K562 (cell line): Measurements from ENCODE around the gene ADIPOQ. TPM values are rescaled to one million over a fixed set of nuclear protein-coding genes. Genes with fewer than 3 reads are reported as not detected.

Experiments used
- ATAC-seq: fragments of 200-7000 bp; cut with Tn5 transposase; 3 replicates; pipeline ENCODE4 v1.9.1; 2020; ENCODE audit warnings: moderate library complexity
- Bru-seq: library from RNA; stranded (reverse); fragments of 400-500 nt; gene quantifications from one replicate; lab custom pipeline; 2021; lab: Mats Ljungman, UMichigan
- BruChase-seq, 2 experiments: library from RNA; stranded (reverse); fragments of 400-500 nt; gene quantifications; one replicate each; lab custom pipeline; 2021; lab: Mats Ljungman, UMichigan
- BruUV-seq: library from RNA; stranded (reverse); fragments of 400-500 nt; replicated peaks from 2 replicates; lab custom pipeline; 2021; lab: Mats Ljungman, UMichigan
- CTCF ChIA-PET: fragments of 300-600 bp; formaldehyde crosslinking; extraction: SDS; loops from one replicate; lab custom pipeline; 2021; ENCODE audit warnings: low intra/inter-chr PET ratio; lab: Yijun Ruan, JAX
- POLR2A ChIA-PET: fragments of 300-600, 350-650 bp; sonication (Branson Sonifier 250); formaldehyde crosslinking; extraction: SDS; loops from one replicate; lab custom pipeline; 2021; ENCODE audit warnings: antibody characterized with exemption, inconsistent platforms; lab: Yijun Ruan, JAX
- DNase-seq, 4 experiments: peaks; one replicate each; pipeline versions ENCODE4 v3.0.0 to v3.0.0-alpha.2; 2011 to 2018; ENCODE audit warnings: low spot score in 3 of 4, mixed read lengths in 3 of 4; ENCODE audit errors: extremely low read depth in 1 of 4
- FAIRE-seq: peaks from 2 replicates; lab custom pipeline; 2011; peaks lifted over from hg19 to GRCh38; lab: Jason Lieb, UNC
- H2AFZ ChIP-seq: 2 replicates; pipeline ENCODE4 v1.6.0; 2011; ENCODE audit warnings: low read depth, low read length, control low read depth, inconsistent platforms
- H3K27ac ChIP-seq: fragments of 200-600 bp; 3 replicates; pipeline ENCODE4 v1.8.0; 2011; ENCODE audit warnings: low read depth, mild to moderate bottlenecking, control low read depth, inconsistent platforms, low read length, moderate library complexity, mixed read lengths; ENCODE audit errors: extremely low read depth
- H3K27me3 ChIP-seq, 2 experiments: fragments of 300-600 bp in 1 of 2; 2 replicates in 1 of 2; 3 replicates in 1 of 2; pipeline versions ENCODE4 v1.6.0 to v1.8.0; 2011; ENCODE audit warnings: inconsistent platforms in 2 of 2, low read length in 2 of 2, mild to moderate bottlenecking in 1 of 2, mixed read lengths in 1 of 2, moderate library complexity in 1 of 2; ENCODE audit not compliant: control insufficient read depth in 2 of 2, insufficient read depth in 2 of 2
- H3K36me3 ChIP-seq: fragments of 300-600 bp; 3 replicates; pipeline ENCODE4 v1.8.0; 2011; ENCODE audit warnings: mild to moderate bottlenecking, low read length, inconsistent platforms; ENCODE audit not compliant: control insufficient read depth, insufficient read depth
- H3K4me1 ChIP-seq, 2 experiments: fragments of 200-600 bp in 1 of 2; replicated peaks in 1 of 2; 2 replicates in 1 of 2; 3 replicates in 1 of 2; pipeline versions ENCODE4 v1.5.1 to v1.8.0; 2011; ENCODE audit warnings: inconsistent platforms in 2 of 2, low read length in 2 of 2, mild to moderate bottlenecking in 1 of 2, mixed read lengths in 1 of 2, moderate library complexity in 1 of 2; ENCODE audit not compliant: control insufficient read depth in 2 of 2, insufficient read depth in 2 of 2
- H3K4me2 ChIP-seq: 2 replicates; pipeline ENCODE4 v1.6.1; 2011; ENCODE audit warnings: low read length, control low read depth, inconsistent platforms, mixed read lengths; ENCODE audit not compliant: insufficient read depth
- H3K4me3 ChIP-seq: fragments of 200-600 bp; sonication (generic), shearing (Covaris generic); 2 replicates; pipeline ENCODE4 v1.5.1; 2016; ENCODE audit warnings: control low read depth, inconsistent platforms
- H3K79me2 ChIP-seq: fragments of 200-600 bp; 3 replicates; pipeline ENCODE4 v1.8.0; 2011; ENCODE audit warnings: low read length, inconsistent platforms; ENCODE audit not compliant: control insufficient read depth, insufficient read depth
- H3K9ac ChIP-seq, 2 experiments: 2 replicates each; pipeline versions ENCODE4 v1.6.0 to v1.6.1; 2011; ENCODE audit warnings: low read depth in 2 of 2, low read length in 2 of 2, control low read depth in 1 of 2, inconsistent platforms in 1 of 2, mild to moderate bottlenecking in 1 of 2, mixed read lengths in 1 of 2; ENCODE audit not compliant: insufficient read depth in 1 of 2
- H3K9me1 ChIP-seq: one replicate; pipeline ENCODE4 v1.6.0; 2011; ENCODE audit warnings: inconsistent platforms, mild to moderate bottlenecking, low read length, moderate library complexity; ENCODE audit not compliant: control insufficient read depth, insufficient read depth
- H3K9me3 ChIP-seq: replicated peaks from 2 replicates; pipeline ENCODE4 v1.5.1; 2011; ENCODE audit warnings: low read depth, low read length, inconsistent platforms; ENCODE audit not compliant: control insufficient read depth, insufficient read depth
- H4K20me1 ChIP-seq: replicated peaks from 2 replicates; pipeline ENCODE4 v1.6.1; 2011; ENCODE audit warnings: low read length, inconsistent platforms, mixed read lengths; ENCODE audit not compliant: control insufficient read depth, insufficient read depth
- BHLHE40 ChIP-seq: IDR thresholded peaks from 2 replicates; pipeline ENCODE4 v1.6.1; 2011; ENCODE audit warnings: low read length, improper control_type of control experiment
- BRF2 ChIP-seq: IDR thresholded peaks from 3 replicates; pipeline ENCODE4 v1.6.1; 2011; ENCODE audit warnings: borderline replicate concordance, mild to moderate bottlenecking; ENCODE audit not compliant: insufficient read length, insufficient read depth
- HMG20A ChIP-seq: fragments of 450-650 bp; formaldehyde crosslinking; conservative IDR thresholded peaks from 2 replicates; pipeline ENCODE4 v1.4.0; 2020; ENCODE audit warnings: mild to moderate bottlenecking, mixed read lengths
- HOXB6 ChIP-seq: fragments of 250-450 bp; sonication (Bioruptor Pico); IDR thresholded peaks from 2 replicates; pipeline ENCODE4 v1.5.1; 2022; ENCODE audit warnings: mild to moderate bottlenecking, borderline replicate concordance
- MAFG ChIP-seq: fragments of 450-650 bp; conservative IDR thresholded peaks from 2 replicates; pipeline ENCODE4 v1.6.1; 2016; ENCODE audit warnings: missing genetic modification characterization, missing compliant biosample characterization
- RBM25 ChIP-seq: fragments of 200-400 bp; formaldehyde crosslinking; IDR thresholded peaks from 2 replicates; pipeline ENCODE4 v1.6.1; 2018; ENCODE audit warnings: low read length, low read depth, moderate library complexity; ENCODE audit not compliant: severe bottlenecking
- RFX7 ChIP-seq: fragments of 250-450 bp; sonication (Bioruptor Pico); IDR thresholded peaks from 2 replicates; pipeline ENCODE4 v1.5.1; 2021; ENCODE audit warnings: mild to moderate bottlenecking
- RNF219 ChIP-seq: fragments of 250-450 bp; sonication (Bioruptor Pico); IDR thresholded peaks from 2 replicates; pipeline ENCODE4 v1.5.0; 2022; ENCODE audit warnings: mild to moderate bottlenecking
- SNRNP70 ChIP-seq: fragments of 200-400 bp; formaldehyde crosslinking; optimal IDR thresholded peaks from 2 replicates; pipeline ENCODE3; 2017; ENCODE audit warnings: low read depth, low read length
- TAF7 ChIP-seq: fragments of 450-650 bp; IDR thresholded peaks from 2 replicates; pipeline ENCODE4 v1.6.1; 2016; ENCODE audit warnings: missing genetic modification characterization, missing compliant biosample characterization
- ZNF121 ChIP-seq: sonication (generic); formaldehyde crosslinking; conservative IDR thresholded peaks from 2 replicates; pipeline ENCODE4 v1.8.0; 2022; ENCODE audit warnings: missing genetic modification reagents
- ZNF165 ChIP-seq: fragments of 250-450 bp; sonication (Bioruptor Pico); IDR thresholded peaks from 2 replicates; pipeline ENCODE4 v1.4.0; 2020; ENCODE audit warnings: borderline replicate concordance
- ZNF274 ChIP-seq: IDR thresholded peaks from 2 replicates; pipeline ENCODE4 v1.6.1; 2011; ENCODE audit warnings: low read depth, mild to moderate bottlenecking, low read length, moderate library complexity, borderline replicate concordance
- ZNF282 ChIP-seq: sonication (generic); formaldehyde crosslinking; IDR thresholded peaks from 2 replicates; pipeline ENCODE4 v1.8.1; 2023; ENCODE audit warnings: missing genetic modification reagents
- ZNF778 ChIP-seq: fragments of 450-650 bp; formaldehyde crosslinking; IDR thresholded peaks from 2 replicates; pipeline ENCODE4 v1.4.0; 2020; ENCODE audit warnings: mild to moderate bottlenecking, moderate library complexity
- WGBS: fragments of 100-300 bp; shearing (Covaris generic); methylation state at CpG from one replicate; pipeline ENCODE4 v1.1.6; 2016; ENCODE audit warnings: low coverage, mixed read lengths; ENCODE audit not compliant: insufficient coverage; ENCODE audit errors: missing lambda C conversion rate; 5-methylcytosine and 5-hydroxymethylcytosine counted together
- in situ Hi-C: fragments of 300-500 bp; cut with MboI; formaldehyde crosslinking; loops from 4 replicates; pipeline ENCODE4 v1.15.0; 2018; ENCODE audit warnings: inconsistent platforms, mixed read lengths
- intact Hi-C: fragments of 100-400 bp; cut with micrococcal nuclease; formaldehyde crosslinking; loops from 2 replicates; pipeline ENCODE4 v1.14.2; 2022
- long read RNA-seq, 3 experiments: library from polyadenylated mRNA in 2 of 3; library from RNA in 1 of 3; unstranded in 2 of 3; stranded (forward) in 1 of 3; transcript quantifications; one replicate each; pipeline ENCODE4 v2.0.0, GENCODE V29; 2019 to 2022
- polyA minus RNA-seq, 3 experiments: library from RNA; depleted of rRNA, polyadenylated mRNA; stranded (reverse); fragments of >200 nt; gene quantifications; 2 replicates each; pipeline ENCODE4 v1.2.3, GENCODE V29; 2011
- polyA plus RNA-seq, 8 experiments: library from polyadenylated mRNA; depleted of rRNA in 4 of 8; stranded (reverse) in 5 of 8; unstranded in 3 of 8; fragments of >200 nt; fragmentation: Nextera tagmentation in 2 of 8; fragmentation: Illumina TruSeq in 1 of 8; extraction: Ambion mirVana in 2 of 8; extraction: Trizol in 1 of 8; gene quantifications; 2 replicates each; pipeline versions ENCODE4 v1.2.1 to v1.2.3, GENCODE V29; 2011 to 2014; ENCODE audit warnings: inconsistent platforms in 1 of 8, missing spikeins in 1 of 8
- total RNA-seq, 7 experiments: library from RNA; depleted of rRNA in 6 of 7; stranded (reverse); fragments of >200 nt in 6 of 7; fragmentation: Illumina TruSeq in 2 of 7; extraction: Trizol in 2 of 7; gene quantifications; 2 replicates each; pipeline versions ENCODE4 v1.2.1 to v1.2.3, GENCODE V29; 2011 to 2021; ENCODE audit warnings: low replicate concordance in 1 of 7

ADIPOQ gene
- not detected in 2 replicates for total RNA-seq (2011; cell fraction: chromatin; rRNA removed; ENCODE audit: low replicate concordance)
- 0.13 TPM in 1 of 2 replicates, not detected in the other for total RNA-seq (2011; cell fraction: nucleolus; rRNA removed)
- not detected in 2 replicates for total RNA-seq (2011; cell fraction: nucleoplasm; rRNA removed)
- total RNA-seq (2014; rRNA removed) (not detected in 2 replicates), total RNA-seq (2014; rRNA removed; fragmentation: Illumina TruSeq; extraction: Trizol) (not detected in 2 replicates), total RNA-seq (2015; rRNA removed; fragmentation: Illumina TruSeq; extraction: Trizol) (not detected in 2 replicates), total RNA-seq (2021) (0.04 TPM in 1 of 2 replicates, not detected in the other), polyA plus RNA-seq (2011; rRNA removed) (0.01 and 0.03 TPM in 2 replicates), polyA plus RNA-seq (2014; fragmentation: Illumina TruSeq; extraction: Trizol) (0.04 TPM in 2 replicates), polyA plus RNA-seq (2014; fragmentation: Nextera tagmentation; extraction: Ambion mirVana) (under 1 TPM; 0.01 to 0.03 TPM), polyA plus RNA-seq (2014; rRNA removed) (0.03 TPM in 1 of 2 replicates, not detected in the other), polyA minus RNA-seq (2011; rRNA and poly(A)+ RNA removed) (not detected in 2 replicates), Bru-seq, nascent RNA (percentile 10 among the genes with signal in this experiment), BruChase-seq, experiment 1, labeled RNA remaining after a 2-hour chase (percentile 6 among the genes with signal in this experiment), BruChase-seq, experiment 2, labeled RNA remaining after a 6-hour chase (not detected)
- polyA plus RNA-seq (2011; cell fraction: cytosol; rRNA removed) = 0.01 TPM in 1 of 2 replicates, not detected in the other
- polyA plus RNA-seq (2011; cell fraction: nucleus; rRNA removed) = not detected in 2 replicates
- polyA plus RNA-seq (2012) = 0.01 TPM in 1 of 2 replicates, not detected in the other
- polyA minus RNA-seq (2011; cell fraction: cytosol; rRNA and poly(A)+ RNA removed) = not detected in 2 replicates
- polyA minus RNA-seq (2011; cell fraction: nucleus; rRNA and poly(A)+ RNA removed) = not detected in 2 replicates
- long read RNA-seq, experiment 1 = 0 reads
- long read RNA-seq, experiment 2 = 0 reads
- long read RNA-seq, experiment 3 = 0 reads

- Histone ChIP-seq H3K79me2 (no peaks in the 10 kb centered on the region), H2AFZ (peak within 1 kb of the TSS; percentile 33; the same call in 1 of the 2 replicates), H3K9me3 (no peaks in the 10 kb centered on the region), H3K27me3 (no peaks in the 10 kb centered on the region), H3K9ac (peak within 1 kb of the TSS in 1 of 2 experiments; percentile 26; a peak in 1 of 4 replicates), H4K20me1 (no peaks in the 10 kb centered on the region), H3K4me2 (no peak within 1 kb of the TSS), H3K36me3 (no peaks in the 10 kb centered on the region), H3K4me3 (no peak within 1 kb of the TSS), H3K27ac (no peak within 1 kb of the TSS), H3K4me1 (no peaks in the 10 kb centered on the region; a peak in 1 of 5 replicates), H3K9me1 (no peaks in the 10 kb centered on the region)
- ATAC-seq (peak; percentile 59; the same call in 2 of the 3 replicates), DNase-seq (no peak), FAIRE-seq (no peak)
- POLR2A ChIA-PET = no interaction called here
- in situ Hi-C loops = loop anchor here (10.0 kb wide), 1 partner anchor 322 kb away; no protein-coding TSS in a partner anchor
- CTCF ChIA-PET = no interaction called here
- WGBS = 26% methylated on average over 7 of the region's 7 CpGs
- BruUV-seq = no TSS peak
- intact Hi-C loops = no loop called here
- TF ChIP-seq RBM25 (no peak), TAF7 (tag) (no peak), RNF219 (CRISPR knock-in tag) (no peak), HMG20A (CRISPR knock-in tag) (no peak), BRF2 (no peak), ZNF121 (CRISPR knock-in tag) (no peak), ZNF165 (CRISPR knock-in tag) (no peak), ZNF282 (no peak), BHLHE40 (no peak), HOXB6 (CRISPR knock-in tag) (no peak), MAFG (no peak), SNRNP70 (no peak), RFX7 (CRISPR knock-in tag) (no peak), ZNF274 (no peak), ZNF778 (CRISPR knock-in tag) (no peak)
Observed at GRCh38 chr3:186842426-186843038, at the start of gene ADIPOQ. Gene ADIPOQ (plus strand): TSS chr3:186842710. CDS start chr3:186853059, 10,349 bp downstream.
